ENCODE data around the gene FAIM2.

FAIM2 gene

GRCh38 chr12:49921936-49922335 lies 18.2 kb upstream of the FAIM2 start:
- no peak overlapping the region for H3K4me3 ChIP-seq (ENCODE audit: low read depth, low read length)
- ChIA-PET CTCF (interaction anchor here (0.7 to 1.1 kb wide), 2 partner anchors 16 to 38 kb away, joined by 3 read pairs; no protein-coding TSS in a partner anchor), POLR2A (no interaction called here)
- no peaks in the 10 kb centered on the region for H3K9me3 ChIP-seq (ENCODE audit: control insufficient read depth, insufficient read depth, low read depth, low read length)
- TF ChIP-seq ZBTB6 (tag by site-specific recombination; IDR thresholded peaks at IDR 0.05) (no peak), SCRT1 (tag by site-specific recombination; IDR thresholded peaks at IDR 0.05; ENCODE audit: borderline replicate concordance) (no peak), ZNF48 (tag by site-specific recombination; IDR thresholded peaks at IDR 0.05) (no peak), BCL11A (tag by site-specific recombination; IDR thresholded peaks at IDR 0.05; ENCODE audit: low read depth) (no peak), ZXDB (tag by site-specific recombination; IDR thresholded peaks at IDR 0.05) (no peak), KLF1 (tag by site-specific recombination; IDR thresholded peaks at IDR 0.05) (0 out of 2 replicates have a peak, but pooled peaks have one; percentile 29), ZBTB20 (tag by site-specific recombination; IDR thresholded peaks at IDR 0.05) (no peak), ZNF558 (tag by site-specific recombination; IDR thresholded peaks at IDR 0.05) (no peak)
- H3K4me1 ChIP-seq (ENCODE audit: control insufficient read depth, insufficient read depth, low read length), result peaks cover 2% of the 10 kb centered on the region; the same call in 1 of the 2 replicates
- H3K36me3 ChIP-seq (ENCODE audit: control insufficient read depth in 2 of 2, insufficient read depth in 1 of 2, low read length in 2 of 2), result no peaks in the 10 kb centered on the region
- no peak overlapping the region for H3K27ac ChIP-seq (ENCODE audit: extremely low read depth, low read depth, low read length)

GRCh38 chr12:49921299-49921698 lies 17.6 kb upstream of the FAIM2 start:
- Histone ChIP-seq H3K36me3 (ENCODE audit: control insufficient read depth in 2 of 2, insufficient read depth in 1 of 2, low read length in 2 of 2) (no peaks in the 10 kb centered on the region), H3K4me3 (ENCODE audit: low read depth, low read length) (no peak overlapping the region), H3K4me1 (ENCODE audit: control insufficient read depth, insufficient read depth, low read length) (peaks cover 2% of the 10 kb centered on the region; the same call in 1 of the 2 replicates), H3K27ac (ENCODE audit: extremely low read depth, low read depth, low read length) (no peak overlapping the region), H3K9me3 (ENCODE audit: control insufficient read depth, insufficient read depth, low read depth, low read length) (no peaks in the 10 kb centered on the region)
- POLR2A ChIA-PET, result no interaction called here
- no peak for TF ChIP-seq YY2 (tag by site-specific recombination; IDR thresholded peaks at IDR 0.05)
- peak; percentile 85 for TF ChIP-seq PRDM1 (tag by site-specific recombination; IDR thresholded peaks at IDR 0.05)
- TF ChIP-seq ZNF777 (tag by site-specific recombination; IDR thresholded peaks at IDR 0.05; ENCODE audit: borderline replicate concordance), result no peak
- no peak for TF ChIP-seq ZNF692 (tag by site-specific recombination; IDR thresholded peaks at IDR 0.05)
- no peak for TF ChIP-seq ZNF48 (tag by site-specific recombination; IDR thresholded peaks at IDR 0.05)
- no peak for TF ChIP-seq ZBTB21 (tag by site-specific recombination; IDR thresholded peaks at IDR 0.05)
- no peak for TF ChIP-seq HOXC10 (CRISPR knock-in tag; IDR thresholded peaks at IDR 0.05)
- TF ChIP-seq ZNF366 (tag by site-specific recombination; conservative IDR thresholded peaks at IDR 0.05), result peak; percentile 95
- no peak for TF ChIP-seq KLF17 (tag by site-specific recombination; IDR thresholded peaks at IDR 0.05)
- CTCF ChIA-PET, result interaction anchor here (0.6 to 1.1 kb wide), 3 partner anchors 16 to 153 kb away, joined by 3 read pairs; no protein-coding TSS in a partner anchor

- Histone ChIP-seq H3K36me3 (ENCODE audit: control insufficient read depth in 2 of 2, insufficient read depth in 1 of 2, low read length in 2 of 2) (no peaks in the 10 kb centered on the region), H3K4me3 (ENCODE audit: low read depth, low read length) (no peak overlapping the region), H3K4me1 (ENCODE audit: control insufficient read depth, insufficient read depth, low read length) (peaks cover 2% of the 10 kb centered on the region; the same call in 1 of the 2 replicates), H3K9me3 (ENCODE audit: control insufficient read depth, insufficient read depth, low read depth, low read length) (no peaks in the 10 kb centered on the region), H3K27ac (ENCODE audit: extremely low read depth, low read depth, low read length) (no peak overlapping the region)
- peak; percentile 61 for TF ChIP-seq ZNF121 (tag by site-specific recombination; IDR thresholded peaks at IDR 0.05)
- TF ChIP-seq ZFP69B (tag by site-specific recombination; IDR thresholded peaks at IDR 0.05), result no peak
- POLR2A ChIA-PET, result no interaction called here
- CTCF ChIA-PET, result interaction anchor here (0.6 kb wide), 1 partner anchor 154 kb away, joined by 3 read pairs; no protein-coding TSS in a partner anchor
Observed at GRCh38 chr12:49920915-49921286, 17.2 kb upstream of the FAIM2 start.

All from HEK293 (cell line).